Sigmoid colon (tissue), 7 donors: ENCODE measurements around the gene CRLF2. TPM values are rescaled to one million over a fixed set of nuclear protein-coding genes. Genes with fewer than 3 reads are reported as not detected.

Source experiments
- DNase-seq: peaks from one replicate; pipeline ENCODE4 v3.0.0-alpha.2; 2019
- H3K27ac ChIP-seq, 4 donors: fragments of 200-600 bp; sonication (generic); one replicate each; pipeline ENCODE4 v1.5.1; 2016 to 2019; ENCODE audit warnings: mild to moderate bottlenecking in 1 of 4
- H3K27me3 ChIP-seq, 3 donors: fragments of 200-600 bp; sonication (generic); one replicate each; pipeline ENCODE4 v1.5.1; 2019; ENCODE audit warnings: mild to moderate bottlenecking in 1 of 3
- H3K36me3 ChIP-seq, 4 donors: fragments of 200-600 bp; sonication (generic); one replicate each; pipeline ENCODE4 v1.5.1; 2016 to 2019
- H3K4me1 ChIP-seq, 4 donors: fragments of 200-600 bp; sonication (generic); one replicate each; pipeline ENCODE4 v1.5.1; 2017 to 2019
- H3K4me3 ChIP-seq, 4 donors: fragments of 200-600 bp; sonication (generic); one replicate each; pipeline ENCODE4 v1.5.1; 2017 to 2019; ENCODE audit warnings: mild to moderate bottlenecking in 2 of 4, moderate library complexity in 1 of 4
- H3K9me3 ChIP-seq, 4 donors: fragments of 200-600 bp in 3 of 4; sonication (generic) in 3 of 4; one replicate each; pipeline versions ENCODE4 v1.5.1 to v1.6.1; 2013 to 2019
- EP300 ChIP-seq, 4 donors: sonication (generic); formaldehyde crosslinking; IDR thresholded peaks; one replicate each; pipeline ENCODE4 v1.6.1; 2017; ENCODE audit warnings: antibody characterized with exemption in 4 of 4
- POLR2A ChIP-seq, 2 donors: fragments of 450-650 bp; IDR thresholded peaks; one replicate each; pipeline ENCODE4 v1.6.1; 2016; ENCODE audit warnings: antibody characterized with exemption in 2 of 2, mild to moderate bottlenecking in 2 of 2, moderate library complexity in 2 of 2
- POLR2AphosphoS5 ChIP-seq, 4 donors: sonication (generic); formaldehyde crosslinking; IDR thresholded peaks; one replicate each; pipeline ENCODE4 v1.6.1; 2017; ENCODE audit warnings: antibody characterized with exemption in 4 of 4
- WGBS, 2 donors: extraction: QIAGEN DNeasy Blood & Tissue Kit; methylation state at CpG; one replicate each; pipeline ENCODE4 v1.1.7; 2013; 5-methylcytosine and 5-hydroxymethylcytosine counted together
- intact Hi-C: fragments of 100-400 bp; cut with DNase I; formaldehyde crosslinking; loops from one replicate; pipeline ENCODE4 v1.15.1; 2023
- polyA plus RNA-seq, 3 donors: library from polyadenylated mRNA; stranded (reverse); fragments of 200-250 nt; gene quantifications; one replicate each; pipeline ENCODE4 v1.2.3, GENCODE V29; 2013
- total RNA-seq, 4 donors: library from RNA; depleted of rRNA; stranded (reverse); fragments of >200 nt; gene quantifications; one replicate each; pipeline ENCODE4 v1.1.0, GENCODE V29; 2016
- TF ChIP-seq, protein P1 (sequence below), 4 experiments: fragments of 450-650 bp in 3 of 4; fragments of 200-600 bp in 1 of 4; IDR thresholded peaks; one replicate each; pipeline ENCODE4 v1.5.1; 2016 to 2019; ENCODE audit warnings: antibody characterized with exemption in 4 of 4, mild to moderate bottlenecking in 3 of 4, moderate library complexity in 2 of 4
- donor health status: healthy with polysubstance abuse.
- donor health status: Bipolar disorder and iron deficiency.
- donor health status: healthy.

Gene CRLF2
- total and polyA plus RNA-seq, 7 donors, result 0.41 to 1.1 (median 0.74) TPM; not detected in 3

- Histone ChIP-seq H3K36me3 (no peaks in the 10 kb centered on the region), H3K4me1 (no peaks in the 10 kb centered on the region), H3K27ac (no peak overlapping the region), H3K27me3 (no peaks in the 10 kb centered on the region), H3K4me3 (no peak overlapping the region), H3K9me3 (peaks cover 0 to 6% (median 3%) of the 10 kb centered on the region in 4 donors)
- no peak for TF ChIP-seq EP300 (IDR thresholded peaks at IDR 0.05)
- no peak for TF ChIP-seq POLR2A (IDR thresholded peaks at IDR 0.05)
- TF ChIP-seq, protein P1, sequence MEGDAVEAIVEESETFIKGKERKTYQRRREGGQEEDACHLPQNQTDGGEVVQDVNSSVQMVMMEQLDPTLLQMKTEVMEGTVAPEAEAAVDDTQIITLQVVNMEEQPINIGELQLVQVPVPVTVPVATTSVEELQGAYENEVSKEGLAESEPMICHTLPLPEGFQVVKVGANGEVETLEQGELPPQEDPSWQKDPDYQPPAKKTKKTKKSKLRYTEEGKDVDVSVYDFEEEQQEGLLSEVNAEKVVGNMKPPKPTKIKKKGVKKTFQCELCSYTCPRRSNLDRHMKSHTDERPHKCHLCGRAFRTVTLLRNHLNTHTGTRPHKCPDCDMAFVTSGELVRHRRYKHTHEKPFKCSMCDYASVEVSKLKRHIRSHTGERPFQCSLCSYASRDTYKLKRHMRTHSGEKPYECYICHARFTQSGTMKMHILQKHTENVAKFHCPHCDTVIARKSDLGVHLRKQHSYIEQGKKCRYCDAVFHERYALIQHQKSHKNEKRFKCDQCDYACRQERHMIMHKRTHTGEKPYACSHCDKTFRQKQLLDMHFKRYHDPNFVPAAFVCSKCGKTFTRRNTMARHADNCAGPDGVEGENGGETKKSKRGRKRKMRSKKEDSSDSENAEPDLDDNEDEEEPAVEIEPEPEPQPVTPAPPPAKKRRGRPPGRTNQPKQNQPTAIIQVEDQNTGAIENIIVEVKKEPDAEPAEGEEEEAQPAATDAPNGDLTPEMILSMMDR (IDR thresholded peaks at IDR 0.05), result no peak
- TF ChIP-seq POLR2AphosphoS5 (IDR thresholded peaks at IDR 0.05), result no peak
- WGBS, 2 donors, result 51 to 54% methylated on average over 8 of the region's 8 CpGs
- peak; percentile 5 for DNase-seq
- intact Hi-C loops, result no loop called here
Observed at GRCh38 chrX:1224954-1225353, 12.5 kb upstream of the CRLF2 start.

GRCh38 chrX:1223242-1223600 lies 10.8 kb upstream of the CRLF2 start:
- intact Hi-C loops, result no loop called here
- TF ChIP-seq, protein P1 (IDR thresholded peaks at IDR 0.05), result no peak
- TF ChIP-seq POLR2A (IDR thresholded peaks at IDR 0.05), result no peak
- no peak for TF ChIP-seq POLR2AphosphoS5 (IDR thresholded peaks at IDR 0.05)
- TF ChIP-seq EP300 (IDR thresholded peaks at IDR 0.05), result no peak
- no peaks in the 10 kb centered on the region for H3K27me3 ChIP-seq
- H3K4me1 ChIP-seq, result no peaks in the 10 kb centered on the region
- H3K27ac ChIP-seq, result no peak overlapping the region
- DNase-seq, result no peak
- no peaks in the 10 kb centered on the region for H3K36me3 ChIP-seq
- H3K9me3 ChIP-seq, result peaks cover 0 to 6% (median 3%) of the 10 kb centered on the region in 4 donors
- no peak overlapping the region for H3K4me3 ChIP-seq

DNA sequence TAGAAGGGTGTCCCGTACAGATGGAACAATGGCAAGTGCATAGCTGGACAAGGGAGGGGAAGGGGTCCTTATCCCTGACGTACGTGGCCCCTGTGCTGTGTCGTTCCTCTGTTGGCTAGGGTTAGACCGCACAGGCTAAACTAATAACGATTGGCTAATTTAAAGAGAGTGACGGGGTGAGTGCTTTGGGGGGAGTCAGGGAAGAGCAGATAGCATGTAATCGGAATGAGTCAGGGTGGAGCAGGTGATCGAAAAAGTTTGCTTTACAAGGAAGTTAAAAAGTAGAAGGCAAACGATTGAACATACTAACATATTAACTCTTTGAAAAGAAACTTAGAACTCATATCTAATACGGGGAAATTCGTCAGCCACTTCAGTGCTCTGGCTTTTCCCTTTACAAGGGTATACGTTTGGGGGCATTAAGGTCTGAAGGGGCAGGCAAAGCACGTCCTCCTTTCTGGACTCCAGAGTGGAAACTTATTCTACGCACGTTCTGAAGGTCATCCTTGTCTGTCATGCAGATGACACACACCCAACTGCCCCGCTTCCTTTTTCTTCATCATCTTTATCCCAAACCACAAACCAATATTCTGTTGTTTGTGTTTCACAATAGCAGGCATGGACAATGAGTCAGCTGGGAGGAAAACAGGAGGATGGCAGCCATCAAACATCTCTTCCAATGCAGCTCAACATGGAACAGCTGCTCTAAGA lies 10.2 kb upstream of the CRLF2 start:
- 86 to 89% methylated on average over 17 of the region's 17 CpGs for WGBS, 2 donors
- DNase-seq, result peak; percentile 18
- intact Hi-C loops, result no loop called here

GRCh38 chrX:1221296-1221845 lies 8.9 kb upstream of the CRLF2 start:
- H3K4me1 ChIP-seq, result no peaks in the 10 kb centered on the region
- no peaks in the 10 kb centered on the region for H3K36me3 ChIP-seq
- DNase-seq, result peak; percentile 12
- H3K27me3 ChIP-seq, result no peaks in the 10 kb centered on the region
- H3K27ac ChIP-seq, result no peak overlapping the region
- intact Hi-C loops, result no loop called here
- no peak overlapping the region for H3K4me3 ChIP-seq
- WGBS, 2 donors, result 85 to 88% methylated on average over 12 of the region's 12 CpGs
- H3K9me3 ChIP-seq, result peaks cover 0 to 6% (median 3%) of the 10 kb centered on the region in 4 donors
- TF ChIP-seq POLR2AphosphoS5 (IDR thresholded peaks at IDR 0.05), result no peak
- TF ChIP-seq, protein P1 (IDR thresholded peaks at IDR 0.05), result no peak
- no peak for TF ChIP-seq EP300 (IDR thresholded peaks at IDR 0.05)
- no peak for TF ChIP-seq POLR2A (IDR thresholded peaks at IDR 0.05)

More for the DNA sequence above, 10.2 kb upstream of the CRLF2 start:
- H3K36me3 ChIP-seq, result no peaks in the 10 kb centered on the region
- H3K9me3 ChIP-seq, result peaks cover 0 to 6% (median 3%) of the 10 kb centered on the region in 4 donors
- no peak overlapping the region for H3K4me3 ChIP-seq
- TF ChIP-seq EP300 (IDR thresholded peaks at IDR 0.05), result no peak
- TF ChIP-seq POLR2AphosphoS5 (IDR thresholded peaks at IDR 0.05), result no peak
- TF ChIP-seq, protein P1 (IDR thresholded peaks at IDR 0.05), result no peak
- TF ChIP-seq POLR2A (IDR thresholded peaks at IDR 0.05), result no peak
- H3K4me1 ChIP-seq, result no peaks in the 10 kb centered on the region
- no peak overlapping the region for H3K27ac ChIP-seq
- no peaks in the 10 kb centered on the region for H3K27me3 ChIP-seq
